ENCODE data around the gene CCN2.
A peak's percentile ranks its signal among the peaks of the same experiment; 100 is the strongest.

Gene CCN2

GRCh38 chr6:131949620-131949908 is 1.6 kb downstream of the CCN2 start:
- no peak for TF ChIP-seq CTCF (IDR thresholded peaks at IDR 0.05; ENCODE audit: unreplicated experiment in 3 of 3)
- peaks cover 56% of the 10 kb centered on the region for H3K4me1 Mint-ChIP-seq
- H3K27ac Mint-ChIP-seq: peak overlapping the region; percentile 77 to 95 (median 87)
- H3K27me3 Mint-ChIP-seq (ENCODE audit: low read depth): no peaks in the 10 kb centered on the region
- no peaks in the 10 kb centered on the region for H3K9me3 Mint-ChIP-seq
- peaks cover 15% of the 10 kb centered on the region for H3K36me3 Mint-ChIP-seq (ENCODE audit: low read depth)
- peak overlapping the region; percentile 85 to 98 (median 93) for H3K4me3 Mint-ChIP-seq

GRCh38 chr6:131948692-131949619 is 2.2 kb downstream of the CCN2 start:
- TF ChIP-seq CTCF (IDR thresholded peaks at IDR 0.05; ENCODE audit: unreplicated experiment in 3 of 3): no peak
- H3K4me3 Mint-ChIP-seq: peak overlapping the region; percentile 85 to 98 (median 93)
- H3K27me3 Mint-ChIP-seq (ENCODE audit: low read depth): no peaks in the 10 kb centered on the region
- peaks cover 50% of the 10 kb centered on the region for H3K4me1 Mint-ChIP-seq
- peaks cover 15% of the 10 kb centered on the region for H3K36me3 Mint-ChIP-seq (ENCODE audit: low read depth)
- no peaks in the 10 kb centered on the region for H3K9me3 Mint-ChIP-seq
- peak overlapping the region; percentile 77 to 95 (median 87) for H3K27ac Mint-ChIP-seq

- H3K4me3 Mint-ChIP-seq: peak overlapping the region; percentile 68 to 98 (median 85)
Measured at GRCh38 chr6:131947986-131948661, 3.0 kb downstream of the CCN2 start.

GRCh38 chr6:131946992-131947955 is 3.9 kb downstream of the CCN2 start:
- no peaks in the 10 kb centered on the region for H3K9me3 Mint-ChIP-seq
- TF ChIP-seq CTCF (IDR thresholded peaks at IDR 0.05; ENCODE audit: unreplicated experiment in 3 of 3): no peak
- H3K4me1 Mint-ChIP-seq: peaks cover 33% of the 10 kb centered on the region
- peak overlapping the region; percentile 56 to 73 (median 58) for H3K4me3 Mint-ChIP-seq
- H3K36me3 Mint-ChIP-seq (ENCODE audit: low read depth): peaks cover 15% of the 10 kb centered on the region
- H3K27ac Mint-ChIP-seq: peak overlapping the region; percentile 13 to 77 (median 19)
- H3K27me3 Mint-ChIP-seq (ENCODE audit: low read depth): no peaks in the 10 kb centered on the region

More at GRCh38 chr6:131947986-131948661, 3.0 kb downstream of the CCN2 start:
- H3K27me3 Mint-ChIP-seq (ENCODE audit: low read depth): no peaks in the 10 kb centered on the region
- no peak for TF ChIP-seq CTCF (IDR thresholded peaks at IDR 0.05; ENCODE audit: unreplicated experiment in 3 of 3)
- H3K9me3 Mint-ChIP-seq: no peaks in the 10 kb centered on the region
- peaks cover 42% of the 10 kb centered on the region for H3K4me1 Mint-ChIP-seq
- H3K36me3 Mint-ChIP-seq (ENCODE audit: low read depth): peaks cover 15% of the 10 kb centered on the region
- H3K27ac Mint-ChIP-seq: peak overlapping the region in 2 of 3 experiments; percentile 52 to 87

- Mint-ChIP-seq H3K9me3 (no peaks in the 10 kb centered on the region), H3K27ac (peak overlapping the region; percentile 13 to 36 (median 19)), H3K4me1 (peaks cover 26% of the 10 kb centered on the region), H3K36me3 (ENCODE audit: low read depth) (peaks cover 15% of the 10 kb centered on the region), H3K27me3 (ENCODE audit: low read depth) (no peaks in the 10 kb centered on the region), H3K4me3 (peak overlapping the region; percentile 11 to 68 (median 40))
- TF ChIP-seq CTCF (IDR thresholded peaks at IDR 0.05; ENCODE audit: unreplicated experiment in 3 of 3): no peak
Measured at GRCh38 chr6:131946404-131946991, 4.7 kb downstream of the CCN2 start.

Measured in nephron (organoid).